Uterus (tissue), 2 donors: ENCODE results near the gene RPS28.

Experiments
- CTCF ChIP-seq, 4 experiments: fragments of 200-600 bp in 2 of 4; fragments of 450-650 bp in 2 of 4; sonication (generic) in 2 of 4; IDR thresholded peaks; one replicate each; pipeline ENCODE4 v1.5.1; 2016 to 2019; ENCODE audit warnings: antibody characterized with exemption in 4 of 4, mild to moderate bottlenecking in 2 of 4, moderate library complexity in 1 of 4
- POLR2A ChIP-seq, 2 donors: fragments of 450-650 bp; IDR thresholded peaks; one replicate each; pipeline ENCODE4 v1.6.1; 2016; ENCODE audit warnings: antibody characterized with exemption in 2 of 2, mild to moderate bottlenecking in 1 of 2, moderate library complexity in 1 of 2

DNA sequence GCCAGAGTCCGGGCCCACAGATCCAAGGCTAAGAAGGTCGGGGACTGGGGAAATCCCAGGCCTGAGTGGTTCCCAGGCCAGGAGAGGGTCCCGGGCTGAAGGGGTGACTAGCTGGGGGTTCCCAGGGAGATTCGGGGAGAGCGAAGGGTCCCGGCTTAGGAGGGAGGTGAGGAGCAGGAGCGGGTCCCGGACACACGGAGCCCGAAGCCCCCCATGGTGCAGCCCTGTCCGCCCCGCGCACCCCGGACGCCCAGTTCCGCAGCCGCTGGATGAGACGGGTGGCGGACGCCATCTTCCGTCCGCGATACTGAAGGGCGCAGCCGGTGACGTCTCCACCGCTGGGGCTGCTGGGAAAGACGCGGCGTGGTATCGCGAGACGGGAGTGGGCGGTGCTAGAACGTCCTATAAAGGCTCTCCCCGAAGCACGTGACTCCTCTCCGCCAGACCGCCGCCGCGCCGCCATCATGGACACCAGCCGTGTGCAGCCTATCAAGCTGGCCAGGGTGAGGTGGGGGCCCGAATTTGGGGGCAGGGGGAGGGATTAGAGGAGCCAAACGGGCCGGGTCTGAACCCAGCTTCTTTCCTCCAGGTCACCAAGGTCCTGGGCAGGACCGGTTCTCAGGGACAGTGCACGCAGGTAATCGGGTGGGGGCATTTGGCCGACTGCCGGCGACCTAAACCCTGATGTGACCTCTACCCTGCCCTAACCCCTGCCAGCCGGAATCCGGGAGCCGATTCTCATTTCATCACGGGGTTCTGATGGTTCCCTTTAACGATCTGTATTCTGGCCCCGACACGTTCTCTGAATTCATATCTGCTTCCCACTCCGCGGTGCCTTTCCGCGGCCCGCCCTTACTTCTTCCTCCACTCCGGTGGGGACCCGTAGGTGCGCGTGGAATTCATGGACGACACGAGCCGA is at the start of gene RPS28, which contains the start of gene NDUFA7:
- TF ChIP-seq CTCF (IDR thresholded peaks at IDR 0.05) (peak; percentile 28 to 75 (median 52)), POLR2A (IDR thresholded peaks at IDR 0.05) (peak; percentile 88 to 94)
